Measurements from ENCODE around the gene BMPER. TPM values are rescaled to one million over a fixed set of nuclear protein-coding genes. Genes with fewer than 3 reads are reported as not detected.

The BMPER gene
- total RNA-seq, 4 donors from 2014 or later: 0.25 to 2.3 (median 0.96) TPM

- intact Hi-C loops (cut with DNase I): no loop called here
- no peaks in the 10 kb centered on the region for H3K36me3 ChIP-seq
- no peaks in the 10 kb centered on the region for H3K27me3 ChIP-seq
- WGBS, 2 donors: 79 to 81% methylated on average over 5 of the region's 5 CpGs
- no peak overlapping the region for H3K27ac ChIP-seq
- H3K4me1 ChIP-seq: no peaks in the 10 kb centered on the region
- no peaks in the 10 kb centered on the region for H3K9me3 ChIP-seq
- no peak overlapping the region for H3K4me3 ChIP-seq (replicated peaks in 1 of 3)
- DNase-seq: no peak
- TF ChIP-seq, protein P1, sequence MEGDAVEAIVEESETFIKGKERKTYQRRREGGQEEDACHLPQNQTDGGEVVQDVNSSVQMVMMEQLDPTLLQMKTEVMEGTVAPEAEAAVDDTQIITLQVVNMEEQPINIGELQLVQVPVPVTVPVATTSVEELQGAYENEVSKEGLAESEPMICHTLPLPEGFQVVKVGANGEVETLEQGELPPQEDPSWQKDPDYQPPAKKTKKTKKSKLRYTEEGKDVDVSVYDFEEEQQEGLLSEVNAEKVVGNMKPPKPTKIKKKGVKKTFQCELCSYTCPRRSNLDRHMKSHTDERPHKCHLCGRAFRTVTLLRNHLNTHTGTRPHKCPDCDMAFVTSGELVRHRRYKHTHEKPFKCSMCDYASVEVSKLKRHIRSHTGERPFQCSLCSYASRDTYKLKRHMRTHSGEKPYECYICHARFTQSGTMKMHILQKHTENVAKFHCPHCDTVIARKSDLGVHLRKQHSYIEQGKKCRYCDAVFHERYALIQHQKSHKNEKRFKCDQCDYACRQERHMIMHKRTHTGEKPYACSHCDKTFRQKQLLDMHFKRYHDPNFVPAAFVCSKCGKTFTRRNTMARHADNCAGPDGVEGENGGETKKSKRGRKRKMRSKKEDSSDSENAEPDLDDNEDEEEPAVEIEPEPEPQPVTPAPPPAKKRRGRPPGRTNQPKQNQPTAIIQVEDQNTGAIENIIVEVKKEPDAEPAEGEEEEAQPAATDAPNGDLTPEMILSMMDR (IDR thresholded peaks at IDR 0.05): no peak
- no peak for TF ChIP-seq POLR2A (IDR thresholded peaks at IDR 0.05)
Measured at GRCh38 chr7:34162027-34162565, 256.8 kb downstream of the BMPER start.

- H3K9me3 ChIP-seq: no peaks in the 10 kb centered on the region
- intact Hi-C loops (cut with DNase I): no loop called here
- H3K27me3 ChIP-seq: no peaks in the 10 kb centered on the region
- DNase-seq: no peak
- no peaks in the 10 kb centered on the region for H3K4me1 ChIP-seq
- no peaks in the 10 kb centered on the region for H3K36me3 ChIP-seq
- WGBS, 2 donors: 79 to 89% methylated on average over 3 of the region's 3 CpGs
- no peak overlapping the region for H3K4me3 ChIP-seq (replicated peaks in 1 of 3)
- TF ChIP-seq, protein P1 (IDR thresholded peaks at IDR 0.05): no peak
- no peak for TF ChIP-seq POLR2A (IDR thresholded peaks at IDR 0.05)
- no peak overlapping the region for H3K27ac ChIP-seq
Measured at GRCh38 chr7:34162677-34163076, 257.3 kb downstream of the BMPER start.

DNA sequence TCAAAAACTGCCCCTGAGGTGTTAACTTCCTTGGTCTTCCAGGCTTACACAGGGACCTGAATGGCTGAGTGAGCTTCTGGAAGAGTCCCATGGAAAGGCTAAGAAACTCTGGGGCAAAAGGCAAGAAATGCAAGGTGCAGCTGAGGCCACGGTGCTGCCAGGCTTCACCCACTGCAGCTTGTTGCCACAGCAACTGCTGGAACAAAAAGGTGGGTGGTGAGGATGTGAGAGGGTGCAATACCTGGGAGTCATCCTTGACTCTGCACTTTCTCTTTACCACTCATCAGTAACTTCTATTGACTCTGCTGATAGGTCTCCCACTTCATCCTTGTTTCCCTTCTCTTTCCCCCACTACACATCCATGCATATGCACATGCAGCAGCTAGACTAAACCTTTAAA, 258.6 kb downstream of the BMPER start:
- intact Hi-C loops (cut with DNase I): no loop called here

DNA sequence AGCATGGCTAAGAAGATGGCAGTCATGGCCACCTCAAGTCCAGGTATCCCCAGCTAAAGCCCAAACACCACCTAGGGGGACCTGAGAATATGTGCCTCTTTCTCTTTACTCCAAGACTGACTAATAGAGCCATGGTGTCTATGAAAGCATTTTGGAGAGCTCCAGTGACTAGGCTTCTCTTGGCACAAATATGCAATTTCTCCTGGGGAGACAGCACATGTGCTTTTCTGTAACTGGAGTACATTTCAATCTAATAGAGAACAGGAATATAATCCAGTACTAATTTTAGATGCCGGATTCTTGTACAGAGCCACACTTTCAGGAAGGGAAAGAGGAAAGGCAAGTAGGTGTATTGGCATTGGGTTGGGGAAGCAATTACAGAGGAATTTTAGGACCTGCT, 260.1 kb downstream of the BMPER start:
- no peak for DNase-seq
- Histone ChIP-seq H3K4me3 (replicated peaks in 1 of 3) (no peak overlapping the region), H3K27me3 (no peaks in the 10 kb centered on the region), H3K4me1 (no peaks in the 10 kb centered on the region), H3K27ac (no peak overlapping the region), H3K9me3 (no peaks in the 10 kb centered on the region), H3K36me3 (no peaks in the 10 kb centered on the region)
- 81 to 88% methylated on average over 1 of the region's 1 CpG for WGBS, 2 donors
- TF ChIP-seq, protein P1 (IDR thresholded peaks at IDR 0.05): no peak
- no peak for TF ChIP-seq POLR2A (IDR thresholded peaks at IDR 0.05)
- intact Hi-C loops (cut with DNase I): no loop called here

More for the DNA sequence above, 258.6 kb downstream of the BMPER start:
- no peak for DNase-seq
- Histone ChIP-seq H3K9me3 (no peaks in the 10 kb centered on the region), H3K27me3 (no peaks in the 10 kb centered on the region), H3K4me3 (replicated peaks in 1 of 3) (no peak overlapping the region), H3K4me1 (no peaks in the 10 kb centered on the region), H3K27ac (no peak overlapping the region), H3K36me3 (no peaks in the 10 kb centered on the region)
- 81 to 83% methylated on average over 1 of the region's 1 CpG for WGBS, 2 donors
- no peak for TF ChIP-seq POLR2A (IDR thresholded peaks at IDR 0.05)
- TF ChIP-seq, protein P1 (IDR thresholded peaks at IDR 0.05): no peak

DNA sequence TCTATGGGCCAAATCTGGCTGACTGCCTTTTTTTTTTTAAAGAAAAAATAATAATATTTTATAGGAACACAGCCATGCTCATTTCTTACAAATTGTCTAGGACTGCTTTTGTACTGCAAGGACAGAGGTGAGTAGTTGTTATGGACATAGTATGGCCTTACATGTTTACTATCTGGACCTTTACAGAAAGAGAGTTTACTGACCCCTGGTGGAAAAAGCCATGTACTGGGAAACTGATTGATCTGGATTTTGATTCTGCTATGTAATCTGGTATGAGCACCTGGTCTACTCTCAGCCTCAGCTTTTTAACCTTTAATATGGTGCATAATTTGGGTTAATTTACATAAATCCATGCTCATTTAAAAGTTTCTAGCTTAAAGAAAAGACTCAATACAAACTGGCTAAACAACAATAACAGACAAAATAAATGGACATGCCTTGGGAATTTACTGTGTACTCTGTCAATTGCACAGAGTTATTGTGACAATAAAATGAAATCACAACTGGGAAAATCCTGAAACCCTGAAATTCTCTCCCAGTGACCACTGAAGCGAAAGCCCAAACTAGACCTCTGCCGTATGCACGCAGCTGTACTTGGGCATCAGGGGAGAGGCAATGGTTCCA, 260.7 kb downstream of the BMPER start:
- H3K4me3 ChIP-seq (replicated peaks in 1 of 3): no peak overlapping the region
- WGBS, 2 donors: 56 to 92% methylated on average over 3 of the region's 3 CpGs
- H3K9me3 ChIP-seq: no peaks in the 10 kb centered on the region
- no peaks in the 10 kb centered on the region for H3K36me3 ChIP-seq
- no peaks in the 10 kb centered on the region for H3K27me3 ChIP-seq
- no peaks in the 10 kb centered on the region for H3K4me1 ChIP-seq
- no peak for DNase-seq
- H3K27ac ChIP-seq: no peak overlapping the region
- TF ChIP-seq, protein P1 (IDR thresholded peaks at IDR 0.05): no peak
- TF ChIP-seq POLR2A (IDR thresholded peaks at IDR 0.05): no peak
- intact Hi-C loops (cut with DNase I): no loop called here

Measured in thyroid gland (tissue), 4 donors.